Neural cell (in vitro differentiated cells): ENCODE results near the gene MASTL. TPM values are rescaled to one million over a fixed set of nuclear protein-coding genes. Genes with fewer than 3 reads are reported as not detected.

Experiments used
- H2AFZ ChIP-seq: fragments of 200-600, 300-800 bp; sonication (generic), shearing (Covaris generic); 2 replicates; pipeline ENCODE4 v1.6.0; 2014; ENCODE audit warnings: low read depth, mild to moderate bottlenecking, antibody characterized with exemption, low read length, moderate library complexity
- H3F3A ChIP-seq: fragments of 200-600 bp; shearing (Covaris generic); 2 replicates; pipeline ENCODE4 v1.6.1; 2016; ENCODE audit warnings: mild to moderate bottlenecking, moderate library complexity, mixed read lengths, antibody characterized with exemption, low read length; ENCODE audit not compliant: insufficient read depth, poor library complexity, severe bottlenecking
- H3K27ac ChIP-seq: fragments of 200-600, 300-800 bp; sonication (generic), shearing (Covaris generic); 2 replicates; pipeline ENCODE4 v1.5.1; 2014; ENCODE audit warnings: mild to moderate bottlenecking, low read length, moderate library complexity
- H3K27me3 ChIP-seq: fragments of 300-800, 200-600 bp; sonication (generic), shearing (Covaris generic); 2 replicates; pipeline ENCODE4 v1.6.0; 2014; ENCODE audit warnings: mild to moderate bottlenecking, low read depth, low read length, moderate library complexity; ENCODE audit not compliant: insufficient read depth
- H3K36me3 ChIP-seq: fragments of 300-800, 200-600 bp; sonication (generic), shearing (Covaris generic); 2 replicates; pipeline ENCODE4 v1.5.1; 2014; ENCODE audit warnings: mild to moderate bottlenecking, antibody characterized with exemption, low read length, moderate library complexity; ENCODE audit not compliant: insufficient read depth
- H3K4me2 ChIP-seq: fragments of 300-800, 200-600 bp; sonication (generic), shearing (Covaris generic); 2 replicates; pipeline ENCODE4 v1.6.0; 2014; ENCODE audit warnings: mild to moderate bottlenecking, low read length
- H3K4me3 ChIP-seq: fragments of 300-800, 200-600 bp; sonication (generic), shearing (Covaris generic); 2 replicates; pipeline ENCODE4 v1.5.1; 2014; ENCODE audit warnings: mild to moderate bottlenecking, low read length, moderate library complexity
- H3K79me2 ChIP-seq: fragments of 200-600 bp; shearing (Covaris generic); replicated peaks from 2 replicates; pipeline ENCODE4 v1.6.0; 2014; ENCODE audit warnings: mild to moderate bottlenecking, low read length, moderate library complexity; ENCODE audit not compliant: insufficient read depth
- H3K9ac ChIP-seq: fragments of 300-800, 200-600 bp; sonication (generic), shearing (Covaris generic); 2 replicates; pipeline ENCODE4 v1.6.1; 2016; ENCODE audit warnings: mild to moderate bottlenecking, low read length, mixed read lengths
- H3K9me2 ChIP-seq: fragments of 200-600 bp; shearing (Covaris generic); 2 replicates; pipeline ENCODE4 v1.6.1; 2016; ENCODE audit warnings: mild to moderate bottlenecking, low read length, mixed read lengths; ENCODE audit not compliant: insufficient read depth
- H3K9me3 ChIP-seq: fragments of 200-600, 300-800 bp; sonication (generic), shearing (Covaris generic); 2 replicates; pipeline ENCODE4 v1.6.1; 2016; ENCODE audit warnings: mild to moderate bottlenecking, mixed run types, low read length, moderate library complexity, mixed read lengths
- H4K20me1 ChIP-seq: fragments of 200-600 bp; shearing (Covaris generic); 2 replicates; pipeline ENCODE4 v1.6.1; 2016; ENCODE audit warnings: mild to moderate bottlenecking, mixed run types; ENCODE audit not compliant: insufficient read depth
- CTCF ChIP-seq: fragments of 450-650 bp; IDR thresholded peaks from 2 replicates; pipeline ENCODE4 v1.5.1; 2014; ENCODE audit warnings: antibody characterized with exemption, mild to moderate bottlenecking, moderate library complexity; ENCODE audit not compliant: poor library complexity, severe bottlenecking
- polyA plus RNA-seq: library from polyadenylated mRNA; depleted of rRNA; stranded (reverse); fragments of >200 nt; gene quantifications from 2 replicates; pipeline ENCODE4 v1.2.3, GENCODE V29; 2014
- small RNA-seq, 3 experiments: library from RNA; depleted of rRNA; stranded (forward); fragments of <200 nt; gene quantifications; one replicate each; pipeline ENCODE3, GENCODE V24; 2012

Gene MASTL
- polyA plus RNA-seq, 1 donor from 2014 or later, result 7.1 TPM

GRCh38 chr10:27235706-27236105, 80.6 kb downstream of the MASTL start:
- no peak overlapping the region for H3K9ac ChIP-seq
- H4K20me1 ChIP-seq, result no peaks in the 10 kb centered on the region
- H3K36me3 ChIP-seq, result no peaks in the 10 kb centered on the region
- H3F3A ChIP-seq, result peaks cover 3% of the 10 kb centered on the region
- no peak overlapping the region for H3K4me2 ChIP-seq
- H3K9me2 ChIP-seq, result no peaks in the 10 kb centered on the region
- H3K27ac ChIP-seq, result no peak overlapping the region
- TF ChIP-seq CTCF, result no peak
- no peaks in the 10 kb centered on the region for H3K9me3 ChIP-seq
- peaks cover 12% of the 10 kb centered on the region for H3K79me2 ChIP-seq
- H3K4me3 ChIP-seq, result no peak overlapping the region
- no peak overlapping the region for H2AFZ ChIP-seq
- H3K27me3 ChIP-seq, result no peaks in the 10 kb centered on the region

Small RNA genes within 50 kb of the gene (small RNA-seq; reads per million reads assigned to genes)
- 0 to 5.3 (median 1.1) reads per million in 3 experiments for gene RNU2-24P
- 0 to 0.24 (median 0) reads per million in 3 experiments for gene RNU7-12P

Other genes with a start within 250 kb of the MASTL start
- gene ANKRD26, start 54.9 kb upstream of the MASTL start, polyA plus RNA-seq, result 14.7 and 14.9 TPM in 2 replicates
- 89.2 and 101 TPM in 2 replicates for gene YME1L1, start 968 bp upstream of the MASTL start, polyA plus RNA-seq
- 39.3 and 44.8 TPM in 2 replicates for gene ACBD5, start 85.4 kb downstream of the MASTL start, polyA plus RNA-seq